Renal cortex interstitium (tissue), 15 donors: ENCODE measurements around the gene CKMT2. TPM values are rescaled to one million over a fixed set of nuclear protein-coding genes. Genes with fewer than 3 reads are reported as not detected.
A peak's percentile ranks its signal among the peaks of the same experiment; 100 is the strongest.

ENCODE experiments used
- DNase-seq, 11 donors: peaks; one replicate each; pipeline ENCODE4 v3.0.0-alpha.2; 2013; ENCODE audit warnings: low read depth in 9 of 11, low spot score in 4 of 11; ENCODE audit errors: extremely low read depth in 1 of 11
- long read RNA-seq, 16 experiments: transcript quantifications; one replicate each; lab custom pipeline, GENCODE V29; 2026
- polyA plus RNA-seq, 3 donors: library from polyadenylated mRNA; unstranded; fragments of 120-200 nt; gene quantifications; one replicate each; pipeline ENCODE4 v1.2.1, GENCODE V29; 2013; ENCODE audit not compliant: insufficient read length in 3 of 3

The CKMT2 gene
- polyA plus RNA-seq = 10 to 100 TPM in 1 of 3 donors, 1 to 10 TPM in 2; 4.9 to 10.5 (median 5.7) TPM
- long read RNA-seq, donor 1 = 0 reads
- long read RNA-seq, donor 2, partial matches to known transcripts = 0 of 1 reads
- long read RNA-seq, donor 2, other reads (novel, unspliced or antisense) = 0 of 1 reads
- long read RNA-seq, donor 3, partial matches to known transcripts = 0 of 2 reads
- long read RNA-seq, donor 3, other reads (novel, unspliced or antisense) = 0 of 2 reads
- long read RNA-seq, donor 4, partial matches to known transcripts = 0 of 1 reads
- long read RNA-seq, donor 4, other reads (novel, unspliced or antisense) = 0 of 1 reads
- long read RNA-seq, donor 5 = 0 reads
- long read RNA-seq, donor 6 = 0 reads
- long read RNA-seq, donor 7 = 0 reads
- long read RNA-seq, donor 8 = 0 reads
- long read RNA-seq, donor 9 = 0 reads
- long read RNA-seq, donor 10, partial matches to known transcripts = 0 of 2 reads
- long read RNA-seq, donor 10, other reads (novel, unspliced or antisense) = 0 of 2 reads
- long read RNA-seq, donor 11, partial matches to known transcripts = 0 of 3 reads
- long read RNA-seq, donor 11, other reads (novel, unspliced or antisense) = 0 of 3 reads
- long read RNA-seq, donor 12, partial matches to known transcripts = 0 of 2 reads
- long read RNA-seq, donor 12, other reads (novel, unspliced or antisense) = 0 of 2 reads
- long read RNA-seq, donor 13 = 0 reads
- long read RNA-seq, donor 14, partial matches to known transcripts = 5 of 7 reads
- long read RNA-seq, donor 14, other reads (novel, unspliced or antisense) = 0 of 7 reads
- long read RNA-seq, donor 15, partial matches to known transcripts = 0 of 3 reads
- long read RNA-seq, donor 15, other reads (novel, unspliced or antisense) = 0 of 3 reads
- long read RNA-seq, donor 16, partial matches to known transcripts = 0 of 1 reads
- long read RNA-seq, donor 16, other reads (novel, unspliced or antisense) = 0 of 1 reads

DNA sequence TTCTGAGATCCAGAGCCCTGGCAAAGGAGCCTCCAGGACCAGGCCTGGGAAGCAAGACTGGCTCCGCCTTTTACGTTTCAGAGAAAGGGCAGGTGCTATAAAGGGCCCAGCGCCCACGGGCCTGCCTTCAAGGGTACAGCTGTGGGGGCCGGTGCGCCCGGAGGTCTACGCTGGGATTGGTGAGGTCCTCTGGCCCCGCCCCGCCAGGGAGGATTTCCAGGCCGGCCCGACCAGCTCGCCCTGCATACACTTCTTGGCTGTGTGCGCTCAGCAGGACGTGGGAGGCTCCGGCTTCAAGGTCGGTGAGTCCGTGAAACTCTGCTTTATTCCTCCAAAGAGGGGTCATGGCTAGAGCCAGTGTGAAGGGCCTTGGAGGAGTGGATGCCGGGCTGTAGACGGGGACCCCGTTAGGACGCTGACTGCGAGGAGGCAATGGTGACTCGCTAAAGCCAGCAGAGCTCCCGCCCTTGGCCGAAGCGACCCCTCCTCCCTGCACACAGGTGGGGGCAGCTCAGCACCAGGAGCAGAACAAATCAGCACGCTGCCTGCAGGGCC lies at the start of gene CKMT2:
CKMT2 (plus strand) TSS at position 243 of the 555 bp plus-strand sequence. CDS start 17,811 bp downstream, outside the sequence.
- peak; percentile 25 to 60 (median 43) for DNase-seq

DNA sequence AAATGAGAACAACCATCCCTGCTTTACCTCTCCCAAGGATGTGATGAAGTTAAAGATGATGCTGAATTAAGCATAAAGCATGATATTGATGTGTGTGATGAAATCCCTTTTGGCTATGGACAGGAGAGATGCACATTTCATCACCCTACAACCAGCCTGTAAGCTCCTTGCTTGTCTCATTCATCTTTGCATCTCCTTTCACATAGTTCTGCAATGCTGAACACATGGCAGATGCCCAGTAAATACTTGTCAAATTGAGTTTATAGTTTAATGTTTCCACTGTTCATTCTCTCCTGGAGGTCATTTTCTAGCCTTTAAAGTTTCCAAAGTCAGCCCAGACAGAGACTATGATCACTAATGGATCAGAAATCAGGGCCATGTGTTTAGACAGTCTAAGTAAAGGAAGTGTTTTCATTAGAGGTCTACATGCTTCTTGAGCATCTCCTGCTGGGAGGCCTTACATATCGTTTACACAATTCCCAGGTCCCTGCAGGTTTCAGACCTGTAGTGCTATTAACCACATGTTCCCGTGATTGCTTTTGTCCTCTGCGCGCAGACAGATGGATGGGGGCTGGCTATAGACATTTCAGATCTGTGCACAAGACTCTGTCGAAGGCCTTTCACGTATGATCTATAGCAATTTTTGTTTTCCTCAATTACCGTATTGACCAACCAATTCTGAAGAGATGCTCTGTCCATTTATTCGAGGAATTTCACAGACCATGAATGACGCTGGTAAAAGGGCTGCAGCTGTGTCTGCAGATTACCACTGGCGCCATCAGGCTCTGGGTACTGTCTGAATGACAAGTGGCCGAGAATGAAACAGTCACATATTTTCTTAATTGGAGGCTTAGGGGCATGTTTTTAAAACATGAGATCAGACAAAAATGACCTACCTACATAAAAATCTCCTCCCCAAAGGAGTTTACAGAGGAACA lies 49.0 kb upstream of the CKMT2 start:
- no peak for DNase-seq

- no peak for DNase-seq
These were observed 48.4 kb upstream of the CKMT2 start for GRCh38 chr5:81184749-81185110.

- DNase-seq = no peak
These were observed 45.2 kb upstream of the CKMT2 start for GRCh38 chr5:81187885-81188284.

DNA sequence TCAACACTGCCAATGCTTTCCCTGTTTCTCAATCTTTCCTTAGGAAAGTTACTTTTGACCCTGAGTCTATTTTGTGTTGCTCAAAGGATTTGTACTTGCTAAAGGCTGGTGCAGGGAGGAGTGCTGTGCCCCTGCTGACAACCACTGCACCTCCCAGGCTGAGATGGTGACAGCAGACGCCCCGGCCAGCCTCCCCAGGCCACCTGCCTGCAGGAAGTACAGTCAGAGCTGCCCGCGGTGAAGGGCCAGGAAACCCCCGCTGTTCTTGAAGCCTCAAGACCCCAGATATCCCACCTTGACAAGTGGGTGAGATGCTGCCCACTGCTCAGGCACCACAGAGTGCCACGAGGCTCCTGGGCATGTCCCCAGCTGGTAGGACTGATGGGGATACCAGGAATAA lies 44.2 kb upstream of the CKMT2 start:
- no peak for DNase-seq

GRCh38 chr5:81189875-81190498 lies 43.1 kb upstream of the CKMT2 start:
- DNase-seq = no peak

DNA sequence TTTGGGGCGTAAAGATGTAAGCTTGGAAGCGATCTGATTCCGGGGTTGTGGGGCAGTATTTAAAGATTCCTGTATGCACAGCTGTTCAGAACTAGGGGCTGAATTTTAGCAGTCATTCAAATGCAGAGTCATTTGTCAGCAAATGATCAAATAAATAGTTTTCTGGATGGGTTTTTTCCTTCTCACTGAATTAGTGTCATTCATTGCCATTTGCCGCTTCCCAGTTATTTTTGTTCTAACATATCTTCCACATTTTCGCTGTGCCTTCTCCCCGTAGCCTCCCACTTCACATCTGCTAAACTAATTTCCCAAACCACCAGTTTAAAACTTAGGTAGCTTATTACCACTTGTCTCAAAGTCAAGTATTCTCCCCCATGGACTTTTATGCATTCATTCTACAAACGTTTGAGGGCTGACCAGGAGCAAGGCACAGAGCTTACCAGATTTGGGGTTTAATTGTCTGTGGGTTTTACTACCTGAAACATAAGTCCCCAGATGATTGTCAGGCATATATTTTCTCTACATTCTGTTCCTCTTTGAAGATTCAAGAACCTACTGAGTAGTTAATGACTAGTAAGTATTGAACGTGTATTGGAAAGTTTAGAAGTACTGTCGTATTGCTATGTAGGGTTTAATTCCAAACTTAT lies 41.3 kb upstream of the CKMT2 start:
- no peak for DNase-seq

DNA sequence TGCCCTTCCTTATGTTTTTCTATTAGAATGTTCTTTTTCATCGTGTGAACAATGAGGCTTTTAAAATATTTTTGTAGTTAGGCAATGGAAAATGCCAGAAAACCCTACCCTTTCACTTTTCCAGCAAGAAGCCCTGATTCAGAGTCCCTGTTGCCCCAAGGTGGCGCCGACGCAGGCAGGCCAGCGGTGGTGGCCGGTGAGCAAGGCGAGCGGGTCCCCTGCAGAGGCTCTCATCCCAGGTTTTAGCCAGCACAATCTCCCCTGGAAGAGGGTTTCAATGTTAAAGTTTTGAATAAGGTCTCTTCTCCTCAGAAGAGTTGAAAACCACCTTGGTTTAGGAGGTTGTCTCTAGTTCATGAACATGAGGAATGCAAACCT lies 40.8 kb upstream of the CKMT2 start:
- DNase-seq = no peak

DNA sequence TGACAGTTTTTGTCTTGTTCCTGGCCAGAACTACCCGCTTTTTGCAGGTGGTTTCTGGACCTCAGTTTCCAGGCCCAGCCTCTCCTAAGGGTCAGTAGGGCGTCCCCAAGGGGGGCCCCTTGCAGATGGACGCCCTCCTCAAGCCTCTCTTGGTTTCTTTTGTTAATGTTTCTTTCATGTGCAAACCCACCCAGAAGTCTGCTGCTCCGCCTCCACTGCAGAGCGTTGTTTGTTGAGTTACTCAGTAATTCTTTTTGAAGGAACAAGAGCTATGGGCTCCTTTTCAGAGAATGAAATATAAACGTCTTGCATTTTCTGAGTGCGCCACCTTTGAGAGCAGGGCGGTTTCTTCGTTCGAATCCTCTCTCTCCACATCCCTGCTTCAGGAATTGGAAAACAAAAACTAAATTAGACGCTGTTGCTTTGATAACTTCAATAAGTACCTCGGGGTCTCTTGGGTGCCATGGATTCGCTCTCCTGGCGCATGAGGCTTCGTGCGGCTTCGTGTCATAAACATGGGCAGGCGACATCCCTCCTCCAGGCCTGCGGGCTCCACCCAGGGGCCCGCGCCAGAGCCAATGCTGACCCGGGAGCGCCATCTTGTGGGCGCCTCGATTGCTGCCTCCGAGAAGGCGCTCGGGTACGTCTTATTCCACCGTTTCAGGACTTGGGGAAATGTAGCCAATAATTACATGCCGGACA lies 38.3 kb upstream of the CKMT2 start:
- DNase-seq = peak; percentile 52 to 76 (median 66)

DNA sequence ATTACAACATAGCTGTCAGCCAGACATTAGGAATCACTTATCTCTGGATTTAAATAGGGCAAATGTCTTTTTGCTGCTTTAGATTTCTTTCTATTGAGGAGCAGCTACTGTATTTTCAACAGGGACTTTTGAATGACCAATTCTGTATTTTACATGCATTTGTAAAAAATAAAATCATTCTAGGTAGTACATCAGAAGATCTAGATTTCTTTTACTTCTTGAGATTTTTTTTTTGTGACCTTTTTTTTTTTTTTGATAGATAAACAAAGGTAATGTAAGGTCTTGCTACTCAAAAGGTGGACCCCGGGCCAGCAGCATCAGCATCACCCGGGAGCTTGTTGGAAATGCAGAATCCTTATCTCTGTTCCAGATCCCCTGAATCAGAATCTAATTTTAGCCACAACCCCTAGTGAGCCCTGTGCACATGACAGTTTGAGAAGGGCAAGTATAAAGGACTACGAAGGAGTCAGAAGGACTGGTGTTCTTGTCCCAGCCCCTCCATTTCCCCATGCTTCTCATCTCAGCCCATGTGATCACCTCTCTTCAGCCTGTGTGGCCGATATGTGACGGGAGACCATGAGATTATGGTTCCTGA lies 37.7 kb upstream of the CKMT2 start:
- no peak for DNase-seq

- no peak for DNase-seq
These were observed 30.5 kb upstream of the CKMT2 start for GRCh38 chr5:81202655-81203054.

DNA sequence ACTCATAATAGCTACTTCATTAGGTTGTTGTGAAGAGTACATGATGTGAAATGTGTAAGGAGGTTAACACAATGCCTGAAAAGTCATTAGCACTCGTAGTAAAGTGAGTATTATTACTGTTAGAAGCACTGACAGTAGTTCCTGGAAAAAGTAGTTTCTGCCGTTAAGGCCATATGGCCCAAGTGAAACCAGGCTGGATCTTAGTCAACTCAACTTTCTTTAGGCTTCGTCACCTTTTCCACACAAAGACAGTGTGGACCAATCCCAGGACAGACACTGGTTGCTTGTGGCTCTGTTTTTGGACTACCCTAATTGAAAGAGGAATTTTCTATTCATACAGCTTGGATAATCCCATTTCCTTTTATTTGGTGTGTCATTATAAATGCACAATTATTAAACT lies 29.4 kb upstream of the CKMT2 start:
- no peak for DNase-seq

- no peak for DNase-seq
These were observed 28.9 kb upstream of the CKMT2 start for GRCh38 chr5:81204205-81204604.

GRCh38 chr5:81205058-81205457 lies 28.1 kb upstream of the CKMT2 start:
- DNase-seq = no peak

- DNase-seq = no peak
These were observed 26.1 kb upstream of the CKMT2 start for GRCh38 chr5:81207009-81207408.

DNA sequence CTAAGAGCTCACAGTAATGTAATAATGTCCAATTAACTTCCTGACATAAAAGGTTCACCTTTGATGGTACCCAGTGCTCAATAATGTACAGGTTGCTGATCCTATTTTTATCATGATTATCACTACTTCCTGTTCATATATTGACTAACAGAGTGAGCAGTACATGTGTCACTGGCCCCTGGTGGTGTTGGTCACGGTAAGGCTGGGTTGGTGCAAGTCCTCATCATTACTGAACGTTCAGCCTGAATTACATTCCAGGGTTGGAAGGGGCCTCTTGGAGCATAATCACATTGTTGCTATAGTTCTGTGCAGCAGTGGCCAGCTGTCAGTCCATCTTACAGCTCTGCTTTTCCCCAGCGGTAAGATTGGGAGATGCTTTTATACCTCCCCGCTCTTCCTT lies 24.2 kb upstream of the CKMT2 start:
- no peak for DNase-seq

- no peak for DNase-seq
These were observed 23.7 kb upstream of the CKMT2 start for GRCh38 chr5:81209386-81209785.
